H9 (cell line): Measurements from ENCODE around the gene THSD7A. TPM values are rescaled to one million over a fixed set of nuclear protein-coding genes. Genes with fewer than 3 reads are reported as not detected.
A peak's percentile ranks its signal among the peaks of the same experiment; 100 is the strongest.

ENCODE experiments used
- DNase-seq: peaks from one replicate; pipeline ENCODE4 v3.0.0-alpha.2; 2017
- H2AFZ ChIP-seq: one replicate; pipeline ENCODE4 v1.6.1; 2013; ENCODE audit warnings: mild to moderate bottlenecking, low read length, control low read depth, moderate library complexity
- H2AK5ac ChIP-seq: 2 replicates; pipeline ENCODE4 v1.6.1; 2013; ENCODE audit warnings: low read length, control low read depth, mixed read lengths; ENCODE audit not compliant: insufficient read length
- H2BK120ac ChIP-seq: one replicate; pipeline ENCODE4 v1.6.1; 2013; ENCODE audit warnings: low read depth, mild to moderate bottlenecking, low read length, control low read depth, inconsistent platforms; ENCODE audit not compliant: poor library complexity, severe bottlenecking
- H2BK12ac ChIP-seq: 2 replicates; pipeline ENCODE4 v1.6.1; 2013; ENCODE audit warnings: low read length, control low read depth, mixed read lengths, low read depth; ENCODE audit not compliant: insufficient read length
- H2BK15ac ChIP-seq: 2 replicates; pipeline ENCODE4 v1.6.1; 2013; ENCODE audit warnings: low read depth, low read length, control low read depth
- H2BK20ac ChIP-seq: one replicate; pipeline ENCODE4 v1.6.1; 2013; ENCODE audit warnings: low read depth, mild to moderate bottlenecking, low read length, control low read depth, inconsistent platforms; ENCODE audit not compliant: poor library complexity, severe bottlenecking
- H2BK5ac ChIP-seq: 2 replicates; pipeline ENCODE4 v1.6.1; 2013; ENCODE audit warnings: low read length, control low read depth, mixed read lengths; ENCODE audit not compliant: insufficient read length
- H3K14ac ChIP-seq: 2 replicates; pipeline ENCODE4 v1.6.1; 2013; ENCODE audit warnings: low read length, control low read depth; ENCODE audit not compliant: insufficient read depth
- H3K18ac ChIP-seq: 2 replicates; pipeline ENCODE4 v1.6.1; 2013; ENCODE audit warnings: low read depth, mild to moderate bottlenecking, mixed read lengths, low read length, control low read depth; ENCODE audit not compliant: insufficient read length
- H3K23ac ChIP-seq: 2 replicates; pipeline ENCODE4 v1.6.1; 2013; ENCODE audit warnings: low read length, control low read depth, mixed read lengths, low read depth; ENCODE audit not compliant: insufficient read length
- H3K23me2 ChIP-seq: 2 replicates; pipeline ENCODE4 v1.6.1; 2013; ENCODE audit warnings: low read depth, mild to moderate bottlenecking, mixed read lengths, low read length, control low read depth; ENCODE audit not compliant: insufficient read length, poor library complexity, severe bottlenecking
- H3K27ac ChIP-seq: 2 replicates; pipeline ENCODE4 v1.5.1; 2013; ENCODE audit warnings: low read length, control low read depth, mixed read lengths, low read depth; ENCODE audit not compliant: insufficient read length
- H3K27me3 ChIP-seq: 2 replicates; pipeline ENCODE4 v1.6.1; 2013; ENCODE audit warnings: low read length, control low read depth, inconsistent platforms; ENCODE audit not compliant: insufficient read depth
- H3K4ac ChIP-seq: 2 replicates; pipeline ENCODE4 v1.6.1; 2013; ENCODE audit warnings: low read depth, mild to moderate bottlenecking, control low read depth, inconsistent platforms, low read length, moderate library complexity
- H3K4me1 ChIP-seq: 2 replicates; pipeline ENCODE4 v1.6.1; 2013; ENCODE audit warnings: low read length, control low read depth, inconsistent platforms; ENCODE audit not compliant: insufficient read depth
- H3K4me2 ChIP-seq: 2 replicates; pipeline ENCODE4 v1.6.1; 2013; ENCODE audit warnings: low read length, control low read depth, mixed read lengths; ENCODE audit not compliant: insufficient read length, insufficient read depth
- H3K56ac ChIP-seq: 2 replicates; pipeline ENCODE4 v1.6.1; 2013; ENCODE audit warnings: low read depth, mild to moderate bottlenecking, mixed read lengths, low read length, control low read depth; ENCODE audit not compliant: insufficient read length
- H3K79me1 ChIP-seq: 2 replicates; pipeline ENCODE4 v1.6.1; 2013; ENCODE audit warnings: low read depth, mild to moderate bottlenecking, moderate library complexity, low read length, control low read depth, inconsistent platforms; ENCODE audit not compliant: insufficient read depth, poor library complexity, severe bottlenecking
- H3K79me2 ChIP-seq: 2 replicates; pipeline ENCODE4 v1.6.1; 2013; ENCODE audit warnings: low read length, control low read depth, inconsistent platforms; ENCODE audit not compliant: insufficient read depth
- H3K9ac ChIP-seq: 2 replicates; pipeline ENCODE4 v1.6.1; 2013; ENCODE audit warnings: low read length, control low read depth, mixed read lengths; ENCODE audit not compliant: insufficient read length; ENCODE audit errors: extremely low read depth
- H3K9me3 ChIP-seq: one replicate; pipeline ENCODE4 v1.6.1; 2013; ENCODE audit warnings: low read depth, low read length, inconsistent platforms; ENCODE audit not compliant: control insufficient read depth
- H3T11ph ChIP-seq: one replicate; pipeline ENCODE4 v1.6.1; 2013; ENCODE audit warnings: mild to moderate bottlenecking, low read length, control low read depth, inconsistent platforms
- H4K20me1 ChIP-seq: one replicate; pipeline ENCODE4 v1.6.1; 2013; ENCODE audit not compliant: control insufficient read depth, insufficient read length, insufficient read depth
- H4K5ac ChIP-seq: 2 replicates; pipeline ENCODE4 v1.6.1; 2013; ENCODE audit warnings: low read depth, mild to moderate bottlenecking, mixed read lengths, low read length, control low read depth; ENCODE audit not compliant: insufficient read length
- H4K8ac ChIP-seq: replicated peaks from 2 replicates; pipeline ENCODE4 v1.6.1; 2013; ENCODE audit warnings: low read length, control low read depth, mixed read lengths, low read depth; ENCODE audit not compliant: insufficient read length
- H4K91ac ChIP-seq: 2 replicates; pipeline ENCODE4 v1.6.1; 2013; ENCODE audit warnings: low read depth, mild to moderate bottlenecking, moderate library complexity, mixed read lengths, low read length, control low read depth; ENCODE audit not compliant: insufficient read length
- H3K27ac Mint-ChIP-seq, 3 experiments: 2 replicates in 2 of 3; 3 replicates in 1 of 3; pipeline ENCODE4 v1.8.0; 2020 to 2021; ENCODE audit warnings: mixed read lengths in 3 of 3, mild to moderate bottlenecking in 1 of 3, moderate library complexity in 1 of 3
- H3K27me3 Mint-ChIP-seq: 2 replicates; pipeline ENCODE4 v1.8.0; 2021; ENCODE audit warnings: low read depth, mild to moderate bottlenecking, moderate library complexity, mixed read lengths
- H3K36me3 Mint-ChIP-seq, 3 experiments: 2 replicates in 2 of 3; 3 replicates in 1 of 3; pipeline ENCODE4 v1.8.0; 2020 to 2021; ENCODE audit warnings: low read depth in 3 of 3, mixed read lengths in 3 of 3; ENCODE audit not compliant: insufficient read depth in 1 of 3
- H3K4me1 Mint-ChIP-seq, 2 experiments: 2 replicates each; pipeline ENCODE4 v1.8.0; 2020; ENCODE audit warnings: mixed read lengths in 2 of 2
- H3K4me3 Mint-ChIP-seq, 2 experiments: 2 replicates in 1 of 2; 3 replicates in 1 of 2; pipeline ENCODE4 v1.8.0; 2020 to 2021; ENCODE audit warnings: mild to moderate bottlenecking in 2 of 2, mixed read lengths in 2 of 2, moderate library complexity in 1 of 2
- H3K9me3 Mint-ChIP-seq, 2 experiments: 2 replicates in 1 of 2; 3 replicates in 1 of 2; pipeline ENCODE4 v1.8.0; 2020; ENCODE audit warnings: mild to moderate bottlenecking in 2 of 2, mixed read lengths in 2 of 2, moderate library complexity in 1 of 2
- CTCF ChIP-seq: fragments of 200-600 bp; sonication (generic); conservative IDR thresholded peaks from 3 replicates; pipeline ENCODE4 v1.8.0; 2021; ENCODE audit warnings: antibody characterized with exemption, mild to moderate bottlenecking
- WGBS: extraction: QIAGEN DNeasy Blood & Tissue Kit; methylation state at CpG from one replicate; pipeline ENCODE4 v1.1.7; 2013; ENCODE audit warnings: missing lambda C conversion rate, low lambda C conversion rate, mixed read lengths; ENCODE audit not compliant: insufficient read length; ENCODE audit errors: extremely low coverage; 5-methylcytosine and 5-hydroxymethylcytosine counted together
- total RNA-seq: library from RNA; stranded (reverse); gene quantifications from 2 replicates; pipeline ENCODE4 v1.2.1, GENCODE V29; 2021

THSD7A gene
- total RNA-seq, 1 experiment from 2014 or later, result 0.42 TPM

GRCh38 chr7:11636274-11636673, 195.7 kb downstream of the THSD7A start:
- no peak overlapping the region for H2AK5ac ChIP-seq
- no peaks in the 10 kb centered on the region for H3K23me2 ChIP-seq
- H3K79me1 ChIP-seq, result no peaks in the 10 kb centered on the region
- no peaks in the 10 kb centered on the region for H4K20me1 ChIP-seq
- no peaks in the 10 kb centered on the region for H3K4me1 ChIP-seq
- no peak overlapping the region for H4K91ac ChIP-seq
- H2BK12ac ChIP-seq, result no peak overlapping the region
- no peak overlapping the region for H2BK15ac ChIP-seq
- peaks cover 6 to 9% of the 10 kb centered on the region in 2 experiments for H3K4me1 Mint-ChIP-seq
- H2BK5ac ChIP-seq, result no peak overlapping the region
- no peaks in the 10 kb centered on the region for H3K9me3 ChIP-seq
- H4K5ac ChIP-seq, result no peak overlapping the region
- no peak overlapping the region for H3K4me3 Mint-ChIP-seq
- peak; percentile 31 for DNase-seq
- H3K27me3 Mint-ChIP-seq, result no peaks in the 10 kb centered on the region
- no peak overlapping the region for H3K18ac ChIP-seq
- no peaks in the 10 kb centered on the region for H3K9me3 Mint-ChIP-seq
- WGBS, result no CpG with 5 or more reads among the region's 19 CpGs
- no peak overlapping the region for H4K8ac ChIP-seq
- no peak overlapping the region for H3K9ac ChIP-seq
- no peaks in the 10 kb centered on the region; the same call in 1 of the 2 replicates for H3K79me2 ChIP-seq
- H3K4ac ChIP-seq, result no peak overlapping the region
- no peak overlapping the region for H3K56ac ChIP-seq
- H3K27ac Mint-ChIP-seq, result peak overlapping the region in 1 of 3 experiments; percentile 35; a peak in 2 of 7 replicates
- no peak overlapping the region for H2AFZ ChIP-seq
- no peak overlapping the region for H3K23ac ChIP-seq
- no peak overlapping the region for H3T11ph ChIP-seq
- no peak overlapping the region for H3K4me2 ChIP-seq
- no peaks in the 10 kb centered on the region; a peak in 1 of 7 replicates for H3K36me3 Mint-ChIP-seq
- H2BK20ac ChIP-seq, result no peak overlapping the region
- no peak overlapping the region for H3K14ac ChIP-seq
- TF ChIP-seq CTCF, result no peak
- H3K27ac ChIP-seq, result no peak overlapping the region
- no peaks in the 10 kb centered on the region for H3K27me3 ChIP-seq
- no peak overlapping the region for H2BK120ac ChIP-seq
